Amniotic stem cell (primary cell): Measurements from ENCODE around the gene SYNGR3.

Source experiments
- DNase-seq: peaks from one replicate; lab custom pipeline; 2025; lab: John Stamatoyannopoulos, UW

The SYNGR3 gene

DNA sequence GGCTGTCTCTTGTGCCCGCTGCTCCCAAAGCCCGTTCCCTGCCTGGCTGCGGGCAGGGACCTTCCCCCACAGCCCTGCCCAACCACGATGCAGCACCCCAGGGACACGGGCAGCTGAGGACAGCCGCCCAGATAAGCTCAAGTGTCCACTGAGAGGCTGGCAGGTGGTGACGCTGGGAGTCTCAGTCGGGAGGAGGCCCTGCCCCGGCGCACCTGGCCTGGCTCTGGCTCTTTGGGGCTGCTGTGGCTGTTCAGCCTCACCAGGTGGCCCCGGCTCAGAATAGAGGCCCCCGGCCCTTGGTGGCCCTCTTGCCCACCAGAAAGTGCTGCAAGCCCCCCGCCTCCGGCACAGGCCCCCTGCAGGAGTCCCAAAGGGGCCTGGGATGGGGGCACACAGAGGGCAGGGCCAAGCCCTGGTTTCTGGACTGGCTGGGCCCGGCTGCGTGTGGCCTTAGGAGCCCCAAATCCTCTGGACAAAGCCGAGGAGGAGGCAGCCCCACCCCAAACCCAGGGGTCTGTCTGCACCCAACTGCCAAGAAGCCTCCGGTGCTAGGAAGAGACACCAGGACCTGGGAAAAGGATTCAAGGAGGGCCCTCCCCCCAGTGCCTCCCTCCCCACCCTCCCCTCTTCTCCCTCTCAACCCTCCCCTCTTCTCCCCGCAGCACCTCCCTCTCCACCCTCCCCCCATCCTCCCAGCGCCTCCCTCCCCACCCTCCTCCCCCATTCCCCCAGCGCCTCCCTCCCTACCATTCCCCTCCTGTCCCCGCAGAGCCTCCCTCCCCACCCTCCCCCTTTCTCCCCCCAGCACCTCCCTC lies 52.6 kb downstream of the SYNGR3 start:
- DNase-seq: no peak

DNA sequence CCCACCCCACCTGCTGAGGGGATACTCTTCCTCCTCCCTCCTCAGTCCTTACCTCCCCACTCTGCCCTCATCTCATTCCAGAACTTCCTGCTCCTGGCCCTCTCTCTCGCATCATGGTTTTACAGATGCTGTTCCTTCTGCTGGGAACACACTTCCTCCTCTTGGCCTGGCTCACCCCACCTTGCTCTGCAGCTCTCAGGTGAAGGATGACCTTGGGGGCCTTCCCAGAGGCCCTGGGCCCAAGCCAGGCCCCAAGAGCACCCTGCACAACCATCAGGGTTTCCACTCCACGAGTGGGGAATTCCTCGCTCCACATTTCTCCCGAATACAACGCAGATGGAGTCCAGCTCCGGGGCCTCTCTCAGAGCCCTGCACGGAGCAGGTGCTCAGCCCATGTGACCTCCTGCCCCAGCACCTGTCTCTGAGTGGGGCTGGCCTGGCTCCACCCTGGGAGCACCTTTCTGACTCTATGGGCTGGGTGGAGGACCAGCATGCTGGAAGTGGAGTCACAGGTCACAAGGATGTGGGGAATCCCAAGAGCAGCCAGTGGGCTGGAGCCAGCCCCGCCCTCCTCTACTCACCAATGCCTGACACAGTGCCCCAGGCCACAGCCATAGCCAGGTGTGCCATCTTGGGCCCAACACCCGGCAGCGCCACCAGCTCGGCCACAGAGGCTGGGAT lies 53.4 kb downstream of the SYNGR3 start:
- no peak for DNase-seq
